Lower leg skin (tissue), 3 donors: Measurements from ENCODE around the gene MAPKAPK3.

ENCODE experiments used
- POLR2A ChIP-seq, 2 donors: fragments of 450-650 bp; IDR thresholded peaks; one replicate each; pipeline ENCODE4 v1.6.1; 2016 to 2017; ENCODE audit warnings: antibody characterized with exemption in 2 of 2, mild to moderate bottlenecking in 1 of 2, moderate library complexity in 1 of 2
- TF ChIP-seq, protein P1 (sequence below), 3 donors: fragments of 450-650 bp; IDR thresholded peaks; one replicate each; pipeline ENCODE4 v1.5.1; 2016; ENCODE audit warnings: antibody characterized with exemption in 3 of 3, mild to moderate bottlenecking in 3 of 3, moderate library complexity in 2 of 3

DNA sequence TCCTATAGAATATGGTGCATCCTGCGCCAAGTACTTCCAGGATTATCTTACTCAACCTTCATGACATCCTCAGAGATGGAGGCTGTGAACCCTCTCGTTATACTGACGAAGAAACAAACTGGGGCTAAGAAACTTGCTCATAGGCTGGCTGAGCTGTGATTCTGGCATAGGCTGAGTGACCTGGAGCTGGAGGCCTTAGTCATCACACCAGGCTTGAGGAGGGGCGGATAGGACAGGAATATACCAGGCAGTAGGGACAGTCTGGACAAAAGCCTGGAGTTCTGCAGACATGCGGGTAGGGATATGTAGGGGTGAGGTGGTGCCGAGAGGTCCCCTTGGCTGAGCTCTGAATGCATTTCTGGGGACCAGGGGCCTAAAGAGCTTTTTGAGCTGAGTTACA is 29.6 kb upstream of the MAPKAPK3 start:
- TF ChIP-seq, protein P1, sequence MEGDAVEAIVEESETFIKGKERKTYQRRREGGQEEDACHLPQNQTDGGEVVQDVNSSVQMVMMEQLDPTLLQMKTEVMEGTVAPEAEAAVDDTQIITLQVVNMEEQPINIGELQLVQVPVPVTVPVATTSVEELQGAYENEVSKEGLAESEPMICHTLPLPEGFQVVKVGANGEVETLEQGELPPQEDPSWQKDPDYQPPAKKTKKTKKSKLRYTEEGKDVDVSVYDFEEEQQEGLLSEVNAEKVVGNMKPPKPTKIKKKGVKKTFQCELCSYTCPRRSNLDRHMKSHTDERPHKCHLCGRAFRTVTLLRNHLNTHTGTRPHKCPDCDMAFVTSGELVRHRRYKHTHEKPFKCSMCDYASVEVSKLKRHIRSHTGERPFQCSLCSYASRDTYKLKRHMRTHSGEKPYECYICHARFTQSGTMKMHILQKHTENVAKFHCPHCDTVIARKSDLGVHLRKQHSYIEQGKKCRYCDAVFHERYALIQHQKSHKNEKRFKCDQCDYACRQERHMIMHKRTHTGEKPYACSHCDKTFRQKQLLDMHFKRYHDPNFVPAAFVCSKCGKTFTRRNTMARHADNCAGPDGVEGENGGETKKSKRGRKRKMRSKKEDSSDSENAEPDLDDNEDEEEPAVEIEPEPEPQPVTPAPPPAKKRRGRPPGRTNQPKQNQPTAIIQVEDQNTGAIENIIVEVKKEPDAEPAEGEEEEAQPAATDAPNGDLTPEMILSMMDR (IDR thresholded peaks at IDR 0.05) = no peak
- TF ChIP-seq POLR2A (IDR thresholded peaks at IDR 0.05) = no peak
